ENCODE data around the gene PITX1.

Gene PITX1

DNA sequence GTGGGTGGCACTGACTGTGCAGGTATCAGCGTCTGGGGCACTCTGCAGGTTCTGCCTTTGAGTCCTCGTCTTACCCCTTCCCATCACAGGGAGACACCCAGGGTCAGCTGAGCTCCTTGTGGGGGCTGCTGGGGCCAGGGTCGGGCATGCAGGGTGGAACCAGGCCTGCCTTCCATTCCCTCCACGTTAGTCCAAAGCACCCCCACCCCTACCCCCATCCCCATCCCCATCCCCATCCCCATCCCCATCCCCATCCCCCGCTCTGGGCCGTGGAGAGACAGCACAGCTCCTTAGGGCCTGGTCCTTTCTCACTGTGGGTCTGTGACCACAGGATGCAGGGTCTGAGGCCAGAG lies 1.6 kb upstream of the PITX1 start:
- TF ChIP-seq, protein P1, sequence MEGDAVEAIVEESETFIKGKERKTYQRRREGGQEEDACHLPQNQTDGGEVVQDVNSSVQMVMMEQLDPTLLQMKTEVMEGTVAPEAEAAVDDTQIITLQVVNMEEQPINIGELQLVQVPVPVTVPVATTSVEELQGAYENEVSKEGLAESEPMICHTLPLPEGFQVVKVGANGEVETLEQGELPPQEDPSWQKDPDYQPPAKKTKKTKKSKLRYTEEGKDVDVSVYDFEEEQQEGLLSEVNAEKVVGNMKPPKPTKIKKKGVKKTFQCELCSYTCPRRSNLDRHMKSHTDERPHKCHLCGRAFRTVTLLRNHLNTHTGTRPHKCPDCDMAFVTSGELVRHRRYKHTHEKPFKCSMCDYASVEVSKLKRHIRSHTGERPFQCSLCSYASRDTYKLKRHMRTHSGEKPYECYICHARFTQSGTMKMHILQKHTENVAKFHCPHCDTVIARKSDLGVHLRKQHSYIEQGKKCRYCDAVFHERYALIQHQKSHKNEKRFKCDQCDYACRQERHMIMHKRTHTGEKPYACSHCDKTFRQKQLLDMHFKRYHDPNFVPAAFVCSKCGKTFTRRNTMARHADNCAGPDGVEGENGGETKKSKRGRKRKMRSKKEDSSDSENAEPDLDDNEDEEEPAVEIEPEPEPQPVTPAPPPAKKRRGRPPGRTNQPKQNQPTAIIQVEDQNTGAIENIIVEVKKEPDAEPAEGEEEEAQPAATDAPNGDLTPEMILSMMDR (conservative IDR thresholded peaks at IDR 0.05), result no peak
- H3K27ac ChIP-seq, result peak overlapping the region; percentile 95

DNA sequence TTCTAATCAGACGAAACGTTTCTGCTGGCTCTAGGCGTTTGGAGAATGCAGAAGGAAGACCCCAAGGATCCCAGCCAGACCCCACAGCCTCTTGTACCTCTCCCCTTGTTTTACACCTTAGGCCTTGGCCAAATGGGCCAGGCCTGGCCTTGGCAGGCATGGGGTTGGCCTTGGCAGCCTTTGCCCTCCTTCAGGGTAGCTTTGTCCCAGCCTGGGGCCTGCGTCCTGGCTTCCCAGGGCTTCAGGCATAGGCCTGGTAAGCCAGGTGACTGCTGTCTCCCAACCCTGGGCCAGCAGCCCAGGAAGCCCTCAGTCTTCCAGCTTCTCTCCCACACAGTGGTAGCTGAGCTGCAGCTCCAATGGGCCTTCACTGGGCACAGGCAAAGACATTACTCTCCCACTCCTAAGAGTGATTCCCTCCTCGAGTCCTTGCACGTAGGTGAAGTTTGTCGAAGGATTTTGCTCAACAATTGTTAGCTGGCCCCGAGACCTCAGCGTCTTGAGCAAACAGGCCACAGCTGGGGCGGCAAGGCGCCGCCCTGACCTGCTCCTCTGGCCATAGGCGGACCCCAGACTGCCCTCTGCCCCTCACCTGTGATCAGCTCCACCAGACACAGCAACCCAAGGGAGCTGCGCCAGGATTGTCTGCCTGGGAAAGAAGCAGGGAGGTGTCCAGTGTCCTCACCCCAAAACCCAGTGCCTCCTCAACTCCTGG lies 1.1 kb upstream of the PITX1 start:
- TF ChIP-seq, protein P1 (conservative IDR thresholded peaks at IDR 0.05), result no peak
- H3K27ac ChIP-seq, result peak overlapping the region; percentile 95

DNA sequence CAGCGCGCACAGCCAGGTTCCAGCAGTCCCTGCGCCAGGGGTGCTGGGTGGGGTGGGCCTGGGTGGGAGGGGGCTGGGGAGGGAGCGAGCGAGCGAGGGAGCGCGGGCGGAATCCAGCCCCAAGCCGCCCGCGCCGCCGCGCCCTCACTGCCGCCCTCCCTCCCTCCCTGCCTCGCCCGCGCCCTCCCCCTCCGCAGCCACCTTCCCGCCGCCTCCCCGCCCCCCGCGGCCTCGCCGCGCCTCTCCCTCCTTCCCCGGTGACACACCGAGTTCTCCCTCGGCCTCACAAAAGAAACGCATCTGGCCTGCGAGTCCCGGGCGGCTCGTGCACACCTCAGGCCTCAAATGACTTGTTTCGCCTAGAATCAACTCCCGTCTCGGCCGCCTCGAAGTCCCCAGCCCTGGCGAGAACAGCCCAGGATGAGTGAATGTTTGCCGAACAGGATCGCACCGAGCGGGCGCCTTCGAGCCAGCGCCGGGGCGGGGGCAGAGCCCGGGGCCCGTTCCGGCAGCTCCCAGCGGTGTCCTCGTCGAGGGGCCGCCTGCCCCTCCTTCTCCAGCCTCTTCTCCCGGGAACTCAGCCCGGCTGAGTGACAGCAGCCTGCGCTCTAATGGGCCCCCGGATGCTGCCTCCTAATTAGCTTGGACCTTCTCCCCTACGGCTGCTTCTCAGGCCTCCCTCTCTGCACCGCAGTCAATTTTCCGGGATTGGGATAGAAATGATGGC lies 371 bp upstream of the PITX1 start:
- H3K27ac ChIP-seq, result peak overlapping the region; percentile 95
- TF ChIP-seq, protein P1 (conservative IDR thresholded peaks at IDR 0.05), result no peak

DNA sequence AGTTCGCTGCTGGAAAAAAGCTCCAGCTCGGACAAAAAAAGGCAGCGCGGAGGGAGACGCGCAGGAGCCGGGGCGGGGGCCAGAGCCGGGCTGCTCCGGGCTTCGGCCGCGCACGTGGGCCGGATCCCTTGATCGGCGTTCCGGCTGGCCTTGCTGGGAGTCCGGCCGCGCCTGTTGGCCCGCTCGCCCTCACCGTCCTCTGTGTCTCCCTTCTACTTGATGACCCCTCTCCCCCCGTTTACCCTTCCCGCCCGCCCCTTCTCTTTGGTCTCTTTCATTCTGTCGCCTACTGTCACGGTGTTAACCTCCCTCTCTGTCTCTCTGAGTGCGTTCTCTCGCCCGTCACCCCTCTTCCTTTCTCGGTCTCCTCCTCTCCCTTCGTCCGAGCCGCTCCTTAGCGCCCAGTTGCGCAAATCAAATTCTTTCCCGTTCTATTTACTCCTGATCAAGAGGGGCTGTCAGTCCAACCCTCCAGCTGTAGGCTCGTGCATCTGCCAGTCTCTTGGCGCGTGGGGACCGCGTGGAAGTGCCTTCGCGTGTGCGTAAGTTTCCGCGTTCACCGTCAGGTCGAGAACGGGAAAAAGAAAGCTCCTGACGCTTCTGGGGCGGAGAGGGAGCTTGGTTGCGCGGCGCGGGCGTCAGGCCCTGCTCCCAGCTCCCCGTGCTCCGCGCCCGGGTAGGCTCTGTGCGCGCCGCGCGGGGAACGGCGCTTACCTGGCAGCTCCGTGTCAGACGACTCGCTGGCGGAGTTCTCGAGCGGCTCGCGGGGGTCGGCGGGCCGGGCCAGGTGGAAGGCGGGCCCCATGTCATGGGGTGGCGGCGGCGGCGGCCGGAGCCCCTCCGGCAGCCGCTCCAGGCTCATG lies 798 bp downstream of the PITX1 start:
- H3K27ac ChIP-seq, result peak overlapping the region; percentile 95
- TF ChIP-seq, protein P1 (conservative IDR thresholded peaks at IDR 0.05), result no peak

DNA sequence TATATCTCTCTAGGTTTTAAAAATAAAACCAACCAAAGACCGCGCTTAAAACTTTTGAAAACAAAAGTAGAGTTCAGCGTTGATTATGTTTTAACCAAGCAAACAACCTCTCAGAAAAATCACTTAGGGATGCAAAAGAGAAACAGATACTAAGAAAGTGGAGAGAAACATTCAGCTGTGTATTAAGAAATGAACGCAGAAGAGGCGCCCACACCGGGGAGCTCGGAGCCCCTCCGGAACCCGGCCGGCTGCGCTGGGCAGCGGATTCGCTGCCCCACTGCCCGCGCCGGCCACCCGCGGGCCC lies 1.4 kb downstream of the PITX1 start:
- H3K27ac ChIP-seq, result peak overlapping the region; percentile 95
- TF ChIP-seq, protein P1 (conservative IDR thresholded peaks at IDR 0.05), result no peak

DNA sequence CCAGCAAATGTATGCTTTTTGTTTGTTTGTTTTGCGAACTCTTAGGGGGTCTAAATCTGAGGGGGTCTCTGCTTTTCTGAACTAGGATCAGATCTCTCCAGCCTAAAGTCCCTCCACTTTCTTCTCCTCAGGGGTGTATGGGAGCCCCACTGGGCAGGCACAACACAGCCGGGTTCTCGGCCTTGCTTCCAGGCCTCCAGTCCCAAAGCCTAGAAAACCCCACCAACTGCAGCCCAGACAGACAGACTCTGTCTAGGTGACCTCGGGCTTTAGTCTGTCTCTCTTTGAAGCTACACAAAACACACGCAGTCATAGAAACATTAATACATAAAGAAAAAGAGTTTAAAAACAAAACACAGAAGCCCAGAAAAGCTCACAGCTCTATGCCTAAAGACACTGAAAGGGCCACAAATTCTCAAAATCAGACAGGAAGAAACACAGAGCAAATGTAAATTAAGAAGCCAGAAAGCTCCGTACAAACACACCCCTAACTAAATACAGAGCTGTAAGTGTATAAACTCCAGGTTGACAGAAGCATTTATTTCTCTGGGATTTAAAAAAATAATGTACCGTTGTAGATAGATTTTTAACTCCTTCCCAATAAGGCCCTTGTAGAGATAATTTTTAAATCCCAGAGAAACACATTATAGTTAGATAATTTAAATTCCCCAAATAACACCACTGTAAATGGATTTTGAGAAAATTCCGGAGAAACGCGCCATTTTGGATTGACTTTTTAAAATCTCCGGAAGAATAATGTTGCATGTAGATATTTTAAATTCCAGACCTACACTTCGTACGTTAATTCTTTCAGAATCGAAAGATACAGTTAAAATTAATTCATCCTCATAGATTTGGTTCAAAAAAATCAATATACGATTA lies 2.0 kb downstream of the PITX1 start:
- TF ChIP-seq, protein P1 (conservative IDR thresholded peaks at IDR 0.05), result no peak
- peak overlapping the region; percentile 95 for H3K27ac ChIP-seq

Measured in VCaP (cell line).